ENCODE results near the gene E2F7.

DNA sequence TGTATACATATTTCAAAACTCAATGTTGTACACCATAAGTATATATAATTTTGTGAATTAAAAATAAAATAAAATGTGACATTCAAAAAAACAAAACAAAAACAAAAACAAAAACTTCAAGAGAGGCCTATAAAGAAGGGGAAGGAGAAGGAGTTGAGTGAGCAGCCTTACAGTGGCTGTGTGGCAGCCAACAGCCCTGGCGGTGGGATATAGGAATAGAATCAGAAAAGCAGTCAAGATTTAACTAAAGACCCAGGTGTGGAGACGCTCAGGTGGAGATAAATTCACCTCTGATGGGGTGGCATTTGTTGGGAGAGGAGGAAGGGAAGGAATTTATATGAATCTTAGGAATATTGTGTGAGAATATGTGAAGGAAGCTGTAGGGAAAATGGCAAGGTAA lies 41.8 kb upstream of the E2F7 start:
- TF ChIP-seq, protein P1, sequence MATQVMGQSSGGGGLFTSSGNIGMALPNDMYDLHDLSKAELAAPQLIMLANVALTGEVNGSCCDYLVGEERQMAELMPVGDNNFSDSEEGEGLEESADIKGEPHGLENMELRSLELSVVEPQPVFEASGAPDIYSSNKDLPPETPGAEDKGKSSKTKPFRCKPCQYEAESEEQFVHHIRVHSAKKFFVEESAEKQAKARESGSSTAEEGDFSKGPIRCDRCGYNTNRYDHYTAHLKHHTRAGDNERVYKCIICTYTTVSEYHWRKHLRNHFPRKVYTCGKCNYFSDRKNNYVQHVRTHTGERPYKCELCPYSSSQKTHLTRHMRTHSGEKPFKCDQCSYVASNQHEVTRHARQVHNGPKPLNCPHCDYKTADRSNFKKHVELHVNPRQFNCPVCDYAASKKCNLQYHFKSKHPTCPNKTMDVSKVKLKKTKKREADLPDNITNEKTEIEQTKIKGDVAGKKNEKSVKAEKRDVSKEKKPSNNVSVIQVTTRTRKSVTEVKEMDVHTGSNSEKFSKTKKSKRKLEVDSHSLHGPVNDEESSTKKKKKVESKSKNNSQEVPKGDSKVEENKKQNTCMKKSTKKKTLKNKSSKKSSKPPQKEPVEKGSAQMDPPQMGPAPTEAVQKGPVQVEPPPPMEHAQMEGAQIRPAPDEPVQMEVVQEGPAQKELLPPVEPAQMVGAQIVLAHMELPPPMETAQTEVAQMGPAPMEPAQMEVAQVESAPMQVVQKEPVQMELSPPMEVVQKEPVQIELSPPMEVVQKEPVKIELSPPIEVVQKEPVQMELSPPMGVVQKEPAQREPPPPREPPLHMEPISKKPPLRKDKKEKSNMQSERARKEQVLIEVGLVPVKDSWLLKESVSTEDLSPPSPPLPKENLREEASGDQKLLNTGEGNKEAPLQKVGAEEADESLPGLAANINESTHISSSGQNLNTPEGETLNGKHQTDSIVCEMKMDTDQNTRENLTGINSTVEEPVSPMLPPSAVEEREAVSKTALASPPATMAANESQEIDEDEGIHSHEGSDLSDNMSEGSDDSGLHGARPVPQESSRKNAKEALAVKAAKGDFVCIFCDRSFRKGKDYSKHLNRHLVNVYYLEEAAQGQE (IDR thresholded peaks at IDR 0.05; ENCODE audit: low read depth) = no peak
- TF ChIP-seq MAX (IDR thresholded peaks at IDR 0.05) = no peak
- TF ChIP-seq RAD21 (IDR thresholded peaks at IDR 0.05; ENCODE audit: low read depth) = no peak
- no peak for TF ChIP-seq TEAD4 (IDR thresholded peaks at IDR 0.05)
- TF ChIP-seq TCF12 (IDR thresholded peaks at IDR 0.05; ENCODE audit: low read depth) = no peak
- TF ChIP-seq YY1 (IDR thresholded peaks at IDR 0.05; ENCODE audit: low read depth) = no peak

All from Ishikawa (cell line).